Measurements from ENCODE around the gene HNRNPA3.
"Not testable (repeated sequence)": the region's sequence is repeated elsewhere in the genome, so short reads cannot be mapped to it uniquely, and the experiment has no call there.

The HNRNPA3 gene

DNA sequence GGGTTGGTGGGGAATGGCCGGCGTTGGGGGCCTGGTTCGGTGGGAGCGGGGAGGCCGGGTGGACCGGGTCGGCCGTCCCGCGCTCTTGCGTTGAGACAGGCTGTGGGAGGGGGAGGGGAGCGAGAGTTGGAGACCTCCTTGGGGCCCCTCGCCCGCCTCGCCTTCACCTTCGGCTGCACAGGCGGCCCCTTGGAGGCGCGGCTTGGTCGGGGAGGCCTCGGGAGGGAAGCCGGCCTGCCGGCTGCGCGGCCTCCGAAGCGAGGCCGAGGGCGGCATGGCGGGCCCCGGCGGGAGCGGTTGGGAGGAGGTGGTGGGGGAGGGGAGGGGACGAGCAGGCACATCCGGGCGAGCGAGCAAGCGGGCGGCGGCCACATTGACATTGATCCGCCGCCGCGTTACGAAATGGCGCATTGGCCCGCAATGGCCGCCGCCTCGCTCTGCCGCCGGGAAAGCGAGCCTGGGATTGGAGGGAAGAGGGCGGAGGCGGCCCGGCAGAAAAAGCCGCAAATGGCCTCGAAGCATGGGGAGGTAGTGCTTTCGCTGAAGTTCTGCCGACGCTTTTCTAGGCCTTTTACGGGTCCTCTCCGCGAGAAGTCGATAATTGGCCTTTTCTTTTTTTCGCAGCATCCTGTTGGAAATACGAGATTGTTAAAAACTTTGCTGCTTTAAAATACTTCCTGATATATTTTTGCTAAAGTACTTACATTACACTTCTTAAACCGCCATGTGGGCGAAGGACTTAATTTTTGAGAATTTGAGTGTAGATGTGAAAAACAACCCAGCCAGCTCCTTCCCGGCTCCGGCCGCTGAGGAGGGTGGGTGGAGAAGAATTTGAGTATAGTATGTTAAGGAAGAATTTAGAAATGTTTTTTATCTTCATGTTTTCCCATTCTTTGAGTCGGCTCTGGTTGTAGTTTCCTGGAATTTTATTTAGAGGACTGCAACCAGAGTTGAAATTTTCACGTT lies 580 bp downstream of the HNRNPA3 start:
- no peak for TF ChIP-seq FOXM1 (IDR thresholded peaks at IDR 0.05; ENCODE audit: borderline replicate concordance)
- 0 out of 2 replicates have a peak, but pooled peaks have one; percentile 3 for TF ChIP-seq L3MBTL2 (conservative IDR thresholded peaks at IDR 0.05)
- TF ChIP-seq, protein P1, sequence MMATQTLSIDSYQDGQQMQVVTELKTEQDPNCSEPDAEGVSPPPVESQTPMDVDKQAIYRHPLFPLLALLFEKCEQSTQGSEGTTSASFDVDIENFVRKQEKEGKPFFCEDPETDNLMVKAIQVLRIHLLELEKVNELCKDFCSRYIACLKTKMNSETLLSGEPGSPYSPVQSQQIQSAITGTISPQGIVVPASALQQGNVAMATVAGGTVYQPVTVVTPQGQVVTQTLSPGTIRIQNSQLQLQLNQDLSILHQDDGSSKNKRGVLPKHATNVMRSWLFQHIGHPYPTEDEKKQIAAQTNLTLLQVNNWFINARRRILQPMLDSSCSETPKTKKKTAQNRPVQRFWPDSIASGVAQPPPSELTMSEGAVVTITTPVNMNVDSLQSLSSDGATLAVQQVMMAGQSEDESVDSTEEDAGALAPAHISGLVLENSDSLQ (IDR thresholded peaks at IDR 0.05), result peak; percentile 38; the same call in 1 of the 2 replicates
- no peak for TF ChIP-seq SUZ12 (IDR thresholded peaks at IDR 0.05)
- TF ChIP-seq HDGF (IDR thresholded peaks at IDR 0.05; ENCODE audit: borderline replicate concordance), result no peak
- no peak for TF ChIP-seq ZNF384 (IDR thresholded peaks at IDR 0.05)
- no peak for TF ChIP-seq SP1 (IDR thresholded peaks at IDR 0.05)
- no peak for TF ChIP-seq ELF4 (IDR thresholded peaks at IDR 0.05)
- TF ChIP-seq NFRKB (IDR thresholded peaks at IDR 0.05), result peak; percentile 84; the same call in 1 of the 2 replicates
- 0 out of 2 replicates have a peak, but pooled peaks have one; percentile 19 for TF ChIP-seq LEF1 (IDR thresholded peaks at IDR 0.05; ENCODE audit: borderline replicate concordance)
- CTCF ChIA-PET, result no interaction called here
- POLR2A ChIA-PET, result interaction anchor here (0.6 to 1.7 kb wide), 19 partner anchors 9 to 65 kb away, joined by 3 to 19 read pairs (median 4); partner anchors contain the start of gene NFE2L2
- peak; percentile 79 for DNase-seq (ENCODE audit: extremely low spot score)

DNA sequence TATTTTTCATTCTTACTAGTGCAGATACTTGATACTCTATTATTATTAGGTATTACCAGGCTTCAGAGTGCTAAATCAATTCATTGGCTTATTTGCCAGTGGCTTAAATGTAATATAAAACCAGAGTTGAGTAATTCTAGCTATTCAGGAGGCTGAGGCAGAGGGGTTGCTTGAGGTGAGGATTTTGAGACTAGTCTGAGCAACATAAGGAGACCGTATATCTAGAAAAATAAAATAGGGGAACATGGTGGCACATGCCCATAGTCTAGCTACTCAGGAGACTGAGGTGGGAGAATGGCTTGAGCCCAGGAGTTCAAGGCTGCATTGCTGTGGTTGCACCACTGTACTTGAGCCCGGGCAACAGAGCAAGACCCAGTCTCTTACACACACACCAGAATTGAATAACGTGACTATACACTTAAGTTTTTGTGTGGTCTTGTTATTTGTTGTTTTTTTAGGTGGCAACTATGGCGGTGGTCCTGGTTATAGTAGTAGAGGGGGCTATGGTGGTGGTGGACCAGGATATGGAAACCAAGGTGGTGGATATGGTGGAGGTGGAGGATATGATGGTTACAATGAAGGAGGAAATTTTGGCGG lies 4.8 kb downstream of the HNRNPA3 start:
- ChIA-PET CTCF (no interaction called here), POLR2A (no interaction called here)
- TF ChIP-seq FOXM1 (IDR thresholded peaks at IDR 0.05; ENCODE audit: borderline replicate concordance), result no peak
- no peak for TF ChIP-seq ELF4 (IDR thresholded peaks at IDR 0.05)
- TF ChIP-seq L3MBTL2 (conservative IDR thresholded peaks at IDR 0.05), result no peak
- TF ChIP-seq BHLHE40 (IDR thresholded peaks at IDR 0.05; ENCODE audit: borderline replicate concordance), result no peak
- no peak for TF ChIP-seq TARDBP (IDR thresholded peaks at IDR 0.05)
- no peak for TF ChIP-seq FOXK2 (IDR thresholded peaks at IDR 0.05)
- no peak for TF ChIP-seq HDGF (IDR thresholded peaks at IDR 0.05; ENCODE audit: borderline replicate concordance)
- no peak for TF ChIP-seq ZNF384 (IDR thresholded peaks at IDR 0.05)
- TF ChIP-seq NFRKB (IDR thresholded peaks at IDR 0.05), result no peak
- no peak for TF ChIP-seq ARNT (IDR thresholded peaks at IDR 0.05)
- TF ChIP-seq SP1 (IDR thresholded peaks at IDR 0.05), result no peak
- no peak for TF ChIP-seq FOXA1 (IDR thresholded peaks at IDR 0.05)
- TF ChIP-seq CTBP1 (IDR thresholded peaks at IDR 0.05; ENCODE audit: borderline replicate concordance), result no peak
- TF ChIP-seq, protein P1 (IDR thresholded peaks at IDR 0.05), result no peak
- no peak for TF ChIP-seq SUZ12 (IDR thresholded peaks at IDR 0.05)
- no peak for TF ChIP-seq LEF1 (IDR thresholded peaks at IDR 0.05; ENCODE audit: borderline replicate concordance)

DNA sequence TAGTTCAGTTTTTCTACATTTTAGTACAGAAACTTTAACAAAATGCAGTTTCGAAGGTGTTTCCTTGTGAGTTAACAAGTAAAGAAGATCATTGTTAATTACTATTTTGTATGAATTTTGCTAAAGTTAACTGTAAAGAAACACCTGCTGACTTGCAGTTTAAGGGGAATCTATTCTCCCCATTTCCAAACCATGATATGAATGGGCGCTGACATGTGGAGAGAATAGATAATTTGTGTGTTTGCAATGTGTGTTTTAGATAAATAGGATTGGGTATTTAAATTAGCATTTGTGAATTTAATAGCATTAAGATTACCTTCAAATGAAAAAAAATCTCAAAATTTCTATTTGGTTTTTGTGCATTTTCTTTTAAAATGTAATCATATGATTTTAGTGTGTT lies 7.2 kb downstream of the HNRNPA3 start:
- DNase-seq (ENCODE audit: extremely low spot score); POLR2A ChIA-PET; CTCF ChIA-PET: not testable (repeated sequence)

More for the DNA sequence above, 4.8 kb downstream of the HNRNPA3 start:
- no peak for DNase-seq (ENCODE audit: extremely low spot score)

DNA sequence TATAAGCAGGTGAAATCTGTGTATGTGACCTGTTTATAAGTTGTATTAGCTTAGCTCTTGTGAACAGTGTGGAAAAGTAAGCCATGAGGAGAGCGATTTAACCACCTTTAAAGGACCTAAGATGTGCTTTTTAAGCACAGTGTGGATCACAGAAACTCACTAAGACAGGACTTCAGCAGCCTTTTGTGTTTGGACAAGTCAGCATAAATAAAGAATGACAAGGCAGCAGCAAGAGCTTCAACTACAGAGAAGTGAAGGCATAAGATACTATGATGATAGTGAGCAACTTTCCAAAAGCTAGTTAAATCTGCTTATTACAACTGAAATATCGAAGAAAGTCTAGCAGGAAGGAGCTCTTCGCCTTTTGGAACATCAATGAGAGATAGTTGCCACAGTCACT lies 8.9 kb downstream of the HNRNPA3 start:
- DNase-seq (ENCODE audit: extremely low spot score), result no peak
- ChIA-PET CTCF (interaction anchor here (0.6 kb wide), 1 partner anchor 57 kb away, joined by 3 read pairs; no protein-coding TSS in a partner anchor), POLR2A (interaction anchor here (0.8 kb wide), 1 partner anchor 40 kb away, joined by 3 read pairs; no protein-coding TSS in a partner anchor)
- no peak for TF ChIP-seq ELF4 (IDR thresholded peaks at IDR 0.05)
- TF ChIP-seq L3MBTL2 (conservative IDR thresholded peaks at IDR 0.05), result no peak
- TF ChIP-seq CTBP1 (IDR thresholded peaks at IDR 0.05; ENCODE audit: borderline replicate concordance), result no peak

DNA sequence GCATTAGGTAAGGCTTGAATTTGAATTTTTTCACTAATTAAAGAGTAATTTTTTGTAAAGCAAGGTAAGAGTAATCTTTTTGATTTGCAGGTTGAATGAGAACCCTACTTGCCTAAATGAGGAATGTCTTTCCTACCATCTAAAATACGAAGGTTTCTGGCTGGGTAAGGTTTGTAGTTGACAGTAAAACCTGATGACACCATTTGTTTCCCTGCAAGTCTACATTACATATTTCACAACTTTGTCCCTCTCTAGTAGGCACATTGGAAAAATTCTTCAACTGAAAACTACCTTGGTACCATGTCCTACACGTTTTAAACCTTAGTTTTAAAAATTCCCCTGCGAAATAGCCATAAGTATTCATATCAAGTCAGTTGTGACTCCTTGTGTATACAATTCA lies 9.4 kb downstream of the HNRNPA3 start:
- ChIA-PET POLR2A (interaction anchor here (0.8 kb wide), 1 partner anchor 41 kb away, joined by 3 read pairs; no protein-coding TSS in a partner anchor), CTCF (interaction anchor here (0.6 kb wide), 1 partner anchor 57 kb away, joined by 3 read pairs; no protein-coding TSS in a partner anchor)
- DNase-seq (ENCODE audit: extremely low spot score), result no peak
- no peak for TF ChIP-seq FOXK2 (IDR thresholded peaks at IDR 0.05)
- no peak for TF ChIP-seq NFRKB (IDR thresholded peaks at IDR 0.05)
- TF ChIP-seq FOXA1 (IDR thresholded peaks at IDR 0.05), result no peak
- no peak for TF ChIP-seq SP1 (IDR thresholded peaks at IDR 0.05)
- TF ChIP-seq L3MBTL2 (conservative IDR thresholded peaks at IDR 0.05), result no peak
- TF ChIP-seq HDGF (IDR thresholded peaks at IDR 0.05; ENCODE audit: borderline replicate concordance), result no peak
- TF ChIP-seq TARDBP (IDR thresholded peaks at IDR 0.05), result no peak
- no peak for TF ChIP-seq FOXM1 (IDR thresholded peaks at IDR 0.05; ENCODE audit: borderline replicate concordance)
- TF ChIP-seq, protein P1 (IDR thresholded peaks at IDR 0.05), result no peak
- TF ChIP-seq BHLHE40 (IDR thresholded peaks at IDR 0.05; ENCODE audit: borderline replicate concordance), result no peak
- TF ChIP-seq SUZ12 (IDR thresholded peaks at IDR 0.05), result no peak
- TF ChIP-seq ELF4 (IDR thresholded peaks at IDR 0.05), result no peak
- TF ChIP-seq LEF1 (IDR thresholded peaks at IDR 0.05; ENCODE audit: borderline replicate concordance), result no peak
- no peak for TF ChIP-seq CTBP1 (IDR thresholded peaks at IDR 0.05; ENCODE audit: borderline replicate concordance)

DNA sequence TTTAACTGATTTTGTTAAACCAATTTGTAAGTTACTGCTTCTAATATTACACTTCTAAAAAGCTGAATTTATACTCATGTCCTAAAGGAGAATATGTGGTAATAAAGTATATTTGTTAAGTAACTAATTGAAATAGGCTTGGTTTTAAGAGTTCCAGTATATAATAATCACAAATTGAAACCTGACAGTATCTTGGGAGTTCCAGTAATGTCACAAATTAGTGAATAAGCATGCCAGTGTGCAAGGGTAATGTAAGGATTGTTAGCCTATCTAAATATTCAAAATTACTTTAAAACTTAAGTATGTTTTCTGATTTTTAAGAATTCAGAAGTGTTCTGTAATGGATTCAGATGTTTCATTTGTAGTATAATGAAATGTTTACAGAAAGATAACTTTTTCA lies 10.8 kb downstream of the HNRNPA3 start:
- DNase-seq (ENCODE audit: extremely low spot score); CTCF ChIA-PET; POLR2A ChIA-PET: not testable (repeated sequence)

Measured in HEK293T (cell line).